Raji (cell line): ENCODE results near the gene TBC1D2B.

Source experiments
- POLR2A ChIP-seq: IDR thresholded peaks from 2 replicates; pipeline ENCODE4 v1.6.1; 2011; ENCODE audit warnings: low read depth, low read length, control low read depth; ENCODE audit not compliant: insufficient read depth

TBC1D2B gene

GRCh38 chr15:77981281-77982126 lies 96.0 kb downstream of the TBC1D2B start:
- no peak for TF ChIP-seq POLR2A

GRCh38 chr15:77980098-77980497 lies 97.4 kb downstream of the TBC1D2B start:
- no peak for TF ChIP-seq POLR2A

- no peak for TF ChIP-seq POLR2A
Measured at GRCh38 chr15:77975332-77976094, 102.0 kb downstream of the TBC1D2B start.

GRCh38 chr15:77974416-77975331 lies 102.8 kb downstream of the TBC1D2B start:
- TF ChIP-seq POLR2A: no peak

- TF ChIP-seq POLR2A: no peak
Measured at GRCh38 chr15:77974098-77974414, 103.5 kb downstream of the TBC1D2B start.

- TF ChIP-seq POLR2A: no peak
Measured at GRCh38 chr15:77969055-77969454, 108.5 kb downstream of the TBC1D2B start.

- no peak for TF ChIP-seq POLR2A
Measured at GRCh38 chr15:77967798-77968197, 109.7 kb downstream of the TBC1D2B start.

GRCh38 chr15:77966540-77967234 lies 110.8 kb downstream of the TBC1D2B start:
- TF ChIP-seq POLR2A: no peak

GRCh38 chr15:77964193-77964592 lies 113.3 kb downstream of the TBC1D2B start:
- TF ChIP-seq POLR2A: no peak

- TF ChIP-seq POLR2A: no peak
Measured at GRCh38 chr15:77959432-77959879, 118.1 kb downstream of the TBC1D2B start.

GRCh38 chr15:77945566-77945965 lies 131.9 kb downstream of the TBC1D2B start:
- no peak for TF ChIP-seq POLR2A
